ENCODE measurements around the gene TGM4.
A peak's percentile ranks its signal among the peaks of the same experiment; 100 is the strongest.

TGM4 gene

GRCh38 chr3:44835684-44836083 lies 38.7 kb upstream of the TGM4 start:
- ATAC-seq, result no peak
- TF ChIP-seq GLIS3 (CRISPR knock-in tag; IDR thresholded peaks at IDR 0.05) (no peak), TSHZ2 (CRISPR knock-in tag; IDR thresholded peaks at IDR 0.05) (no peak), CSDC2 (CRISPR knock-in tag; IDR thresholded peaks at IDR 0.05) (no peak), POU6F1 (CRISPR knock-in tag; IDR thresholded peaks at IDR 0.05; ENCODE audit: borderline replicate concordance, low read depth) (no peak), ISL1 (CRISPR knock-in tag; IDR thresholded peaks at IDR 0.05) (no peak), ZC3H10 (CRISPR knock-in tag; IDR thresholded peaks at IDR 0.05) (no peak), ZNF565 (CRISPR knock-in tag; conservative IDR thresholded peaks at IDR 0.05; ENCODE audit: low read depth) (no peak), CREB5 (CRISPR knock-in tag; IDR thresholded peaks at IDR 0.05; ENCODE audit: low read depth) (no peak), RARB (CRISPR knock-in tag; IDR thresholded peaks at IDR 0.05) (no peak), BACH2 (CRISPR knock-in tag; IDR thresholded peaks at IDR 0.05; ENCODE audit: borderline replicate concordance) (no peak), ZNF70 (CRISPR knock-in tag; IDR thresholded peaks at IDR 0.05) (no peak), CSRNP3 (CRISPR knock-in tag; IDR thresholded peaks at IDR 0.05) (no peak), ZNF8 (CRISPR knock-in tag; IDR thresholded peaks at IDR 0.05) (no peak), PPARA (CRISPR knock-in tag; IDR thresholded peaks at IDR 0.05; ENCODE audit: borderline replicate concordance) (no peak), ZFP30 (CRISPR knock-in tag; IDR thresholded peaks at IDR 0.05) (no peak), PATZ1 (CRISPR knock-in tag; IDR thresholded peaks at IDR 0.05; ENCODE audit: borderline replicate concordance) (no peak)

- ATAC-seq, result no peak
- TF ChIP-seq ISL1 (CRISPR knock-in tag; IDR thresholded peaks at IDR 0.05) (peak; percentile 28; the same call in 1 of the 2 replicates), BACH2 (CRISPR knock-in tag; IDR thresholded peaks at IDR 0.05; ENCODE audit: borderline replicate concordance) (no peak)
Observed at GRCh38 chr3:44842376-44842775, 32.0 kb upstream of the TGM4 start.

- ATAC-seq, result peak; percentile 99
- TF ChIP-seq OSR1 (CRISPR knock-in tag; IDR thresholded peaks at IDR 0.05) (0 out of 2 replicates have a peak, but pooled peaks have one; percentile 42), ARNTL (CRISPR knock-in tag; IDR thresholded peaks at IDR 0.05; ENCODE audit: borderline replicate concordance, low read depth) (peak; percentile 79; the same call in 1 of the 2 replicates), BACH2 (CRISPR knock-in tag; IDR thresholded peaks at IDR 0.05; ENCODE audit: borderline replicate concordance) (peak; percentile 95), POU6F1 (CRISPR knock-in tag; IDR thresholded peaks at IDR 0.05; ENCODE audit: borderline replicate concordance, low read depth) (peak; percentile 94; the same call in 1 of the 2 replicates), TCF4 (CRISPR knock-in tag; IDR thresholded peaks at IDR 0.05; ENCODE audit: borderline replicate concordance) (peak; percentile 82), TSHZ2 (CRISPR knock-in tag; IDR thresholded peaks at IDR 0.05) (peak; percentile 99), PPARA (CRISPR knock-in tag; IDR thresholded peaks at IDR 0.05; ENCODE audit: borderline replicate concordance) (peak; percentile 95), ZFP3 (CRISPR knock-in tag; IDR thresholded peaks at IDR 0.05) (peak; percentile 94), ZC3H10 (CRISPR knock-in tag; IDR thresholded peaks at IDR 0.05) (peak; percentile 46; the same call in 1 of the 2 replicates)
Observed at GRCh38 chr3:44845528-44846520, 28.6 kb upstream of the TGM4 start.

Measured in SK-N-SH treated with all-trans-retinoic acid at 6 μM for 48 hours (cell line).